Activated naive CD8-positive, alpha-beta T cell treated with anti-CD3 and anti-CD28 coated beads, Interleukin-2, amount 50 U/mL, for 24 hours (primary cell): Measurements from ENCODE around the gene XPC.

Source experiments
- ATAC-seq: fragments of 150-1000 bp; cut with Tn5 transposase; one replicate; pipeline ENCODE4 v1.10.0; 2021
- DNase-seq: peaks from one replicate; pipeline ENCODE4 v3.0.0; 2021
- H3K27ac Mint-ChIP-seq: one replicate; pipeline ENCODE4 v1.8.0; 2021; ENCODE audit warnings: mild to moderate bottlenecking, mixed read lengths
- H3K27me3 Mint-ChIP-seq: one replicate; pipeline ENCODE4 v1.8.0; 2021; ENCODE audit warnings: mixed read lengths
- H3K36me3 Mint-ChIP-seq: one replicate; pipeline ENCODE4 v1.8.0; 2021; ENCODE audit warnings: low read depth, mixed read lengths
- H3K4me1 Mint-ChIP-seq: one replicate; pipeline ENCODE4 v1.8.0; 2021; ENCODE audit warnings: mixed read lengths
- H3K4me3 Mint-ChIP-seq: one replicate; pipeline ENCODE4 v1.8.0; 2021; ENCODE audit warnings: mild to moderate bottlenecking, moderate library complexity, mixed read lengths
- H3K9me3 Mint-ChIP-seq: one replicate; pipeline ENCODE4 v1.8.0; 2021; ENCODE audit warnings: mixed read lengths

The XPC gene

DNA sequence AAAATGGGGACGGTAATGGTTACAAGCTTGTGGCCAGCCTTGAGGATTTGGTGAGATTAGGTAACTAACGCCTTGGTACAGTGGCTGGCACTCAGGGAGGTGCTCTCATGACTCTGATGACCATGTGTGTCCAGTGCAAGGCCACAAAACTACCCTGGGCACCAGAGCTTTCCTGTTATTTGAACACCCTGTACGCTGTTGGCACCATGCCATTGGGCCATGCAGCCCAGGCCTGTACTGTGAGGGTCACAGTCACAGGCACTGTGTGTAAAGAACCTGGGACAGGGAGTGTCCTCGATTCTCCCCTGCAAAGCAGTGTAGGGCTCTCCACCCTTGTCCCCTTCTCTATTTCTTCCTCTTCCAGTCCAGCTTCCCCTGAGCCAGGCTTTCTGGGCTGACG is 47.3 kb downstream of the XPC start:
- H3K4me1 Mint-ChIP-seq = peaks cover 24% of the 10 kb centered on the region
- H3K36me3 Mint-ChIP-seq = peaks cover 49% of the 10 kb centered on the region
- no peak overlapping the region for H3K4me3 Mint-ChIP-seq
- H3K27ac Mint-ChIP-seq = no peak overlapping the region
- ATAC-seq (no peak), DNase-seq (no peak)
- no peaks in the 10 kb centered on the region for H3K27me3 Mint-ChIP-seq
- H3K9me3 Mint-ChIP-seq = no peaks in the 10 kb centered on the region

DNA sequence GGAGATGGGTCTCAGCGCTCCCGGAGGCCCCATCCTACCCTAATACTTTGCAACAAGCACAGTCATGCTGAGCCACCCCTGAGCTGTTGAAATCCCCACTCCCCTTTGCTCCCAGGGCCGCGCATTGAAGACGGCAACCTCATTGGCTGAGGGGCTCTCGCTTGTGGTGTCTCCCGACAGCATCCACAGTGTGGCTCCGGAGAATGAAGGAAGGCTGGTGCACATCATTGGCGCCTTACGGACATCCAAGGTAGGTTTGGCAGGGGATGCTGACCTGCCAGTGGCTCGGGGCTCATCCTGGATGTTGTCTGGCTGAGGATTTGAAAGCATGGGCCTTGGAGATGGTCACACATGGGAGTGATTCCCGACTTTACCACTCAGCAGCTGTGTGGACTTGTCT is 47.7 kb downstream of the XPC start:
- Mint-ChIP-seq H3K27ac (no peak overlapping the region), H3K36me3 (peaks cover 44% of the 10 kb centered on the region)

DNA sequence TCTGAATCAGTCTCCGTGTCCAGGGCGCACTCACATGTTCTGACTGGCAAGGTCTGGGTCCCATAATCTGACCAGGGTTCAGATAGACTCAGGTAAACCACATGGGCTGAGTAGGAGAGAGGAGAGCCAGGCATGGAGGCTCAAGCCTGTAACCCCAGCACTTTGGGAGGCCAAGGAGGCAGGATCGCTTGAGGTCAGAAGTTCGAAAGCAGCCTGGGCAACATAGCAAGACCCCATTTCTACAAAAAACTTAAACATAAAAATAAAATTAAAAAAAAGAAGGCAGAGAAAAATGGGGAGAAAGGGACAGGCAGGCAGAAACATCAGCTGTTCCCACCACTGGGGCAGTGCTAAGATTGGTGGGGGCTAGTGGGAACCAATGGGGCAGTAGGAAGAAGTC is 48.2 kb downstream of the XPC start:
- no peak for DNase-seq
- Mint-ChIP-seq H3K27me3 (no peaks in the 10 kb centered on the region), H3K27ac (no peak overlapping the region), H3K4me1 (peaks cover 29% of the 10 kb centered on the region), H3K4me3 (no peak overlapping the region), H3K36me3 (peaks cover 43% of the 10 kb centered on the region), H3K9me3 (no peaks in the 10 kb centered on the region)
- no peak for ATAC-seq

More for the DNA sequence above, 47.7 kb downstream of the XPC start:
- H3K9me3 Mint-ChIP-seq = no peaks in the 10 kb centered on the region
- H3K27me3 Mint-ChIP-seq = no peaks in the 10 kb centered on the region
- DNase-seq (no peak), ATAC-seq (no peak)
- H3K4me3 Mint-ChIP-seq = no peak overlapping the region
- peaks cover 28% of the 10 kb centered on the region for H3K4me1 Mint-ChIP-seq

DNA sequence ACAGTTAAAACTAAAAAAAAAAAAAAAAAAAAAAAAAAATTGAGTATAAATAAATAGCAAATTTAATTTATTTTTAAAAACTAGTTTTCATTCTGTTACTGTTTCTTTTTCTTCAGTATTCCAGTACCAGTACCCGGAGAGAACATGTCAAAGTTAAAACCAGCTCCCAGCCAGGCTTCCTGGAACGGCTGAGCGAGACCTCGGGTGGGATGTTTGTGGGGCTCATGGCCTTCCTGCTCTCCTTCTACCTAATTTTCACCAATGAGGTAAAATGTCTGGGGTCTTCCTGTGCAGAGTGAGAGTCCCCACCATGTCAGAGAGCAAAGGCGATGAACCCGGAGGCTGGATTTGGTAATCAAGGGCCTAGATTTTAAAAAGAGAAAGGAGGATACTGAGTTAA is 49.1 kb downstream of the XPC start:
- H3K4me3 Mint-ChIP-seq = no peak overlapping the region
- no peak for ATAC-seq
- H3K4me1 Mint-ChIP-seq = peaks cover 31% of the 10 kb centered on the region
- no peak for DNase-seq
- H3K9me3 Mint-ChIP-seq = no peaks in the 10 kb centered on the region
- no peak overlapping the region for H3K27ac Mint-ChIP-seq
- H3K36me3 Mint-ChIP-seq = peaks cover 42% of the 10 kb centered on the region
- H3K27me3 Mint-ChIP-seq = no peaks in the 10 kb centered on the region

- peaks cover 45% of the 10 kb centered on the region for H3K36me3 Mint-ChIP-seq
- H3K27me3 Mint-ChIP-seq = no peaks in the 10 kb centered on the region
- no peak overlapping the region for H3K4me3 Mint-ChIP-seq
- DNase-seq (no peak), ATAC-seq (no peak)
- H3K27ac Mint-ChIP-seq = no peak overlapping the region
- H3K9me3 Mint-ChIP-seq = no peaks in the 10 kb centered on the region
- H3K4me1 Mint-ChIP-seq = peaks cover 32% of the 10 kb centered on the region
Measured at GRCh38 chr3:14128724-14129123, 49.7 kb downstream of the XPC start.

GRCh38 chr3:14127516-14128161 is 50.8 kb downstream of the XPC start:
- Mint-ChIP-seq H3K27me3 (no peaks in the 10 kb centered on the region), H3K9me3 (no peaks in the 10 kb centered on the region), H3K36me3 (peaks cover 48% of the 10 kb centered on the region), H3K4me3 (no peak overlapping the region), H3K4me1 (peaks cover 43% of the 10 kb centered on the region), H3K27ac (no peak overlapping the region)
- no peak for ATAC-seq
- DNase-seq = no peak

DNA sequence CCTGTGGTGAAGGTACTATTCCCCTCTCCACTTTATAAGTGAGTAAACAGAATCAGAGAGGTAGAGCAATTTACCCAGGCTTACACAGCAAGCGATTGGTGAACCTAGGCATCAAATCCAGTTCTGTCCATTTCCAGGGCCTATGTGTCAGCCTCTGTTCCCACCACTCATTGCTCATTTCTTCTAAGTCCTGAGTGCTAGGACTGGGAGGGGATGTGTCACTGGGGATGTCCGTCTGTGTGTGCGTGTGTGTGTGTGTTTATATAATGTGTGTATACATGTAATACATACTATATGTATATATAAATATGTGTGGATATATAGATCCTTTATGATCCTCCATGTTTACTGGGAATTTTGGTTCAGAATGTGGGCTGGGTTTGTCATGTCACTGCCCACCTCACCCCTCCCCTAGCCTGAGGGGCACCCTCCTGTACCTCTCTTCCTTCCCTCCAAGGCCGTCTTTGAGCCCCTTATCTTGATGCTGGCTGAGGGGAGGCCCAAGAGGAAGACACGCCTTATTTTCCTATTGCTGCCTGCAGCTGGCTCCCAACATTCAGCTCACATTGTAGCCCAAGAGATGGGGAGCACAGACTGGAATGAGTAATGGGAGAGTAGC is 51.4 kb downstream of the XPC start:
- H3K9me3 Mint-ChIP-seq = no peaks in the 10 kb centered on the region
- H3K36me3 Mint-ChIP-seq = peaks cover 51% of the 10 kb centered on the region
- ATAC-seq (no peak), DNase-seq (no peak)
- no peak overlapping the region for H3K27ac Mint-ChIP-seq
- H3K4me3 Mint-ChIP-seq = peak overlapping the region; percentile 94
- H3K27me3 Mint-ChIP-seq = no peaks in the 10 kb centered on the region
- peaks cover 50% of the 10 kb centered on the region for H3K4me1 Mint-ChIP-seq

DNA sequence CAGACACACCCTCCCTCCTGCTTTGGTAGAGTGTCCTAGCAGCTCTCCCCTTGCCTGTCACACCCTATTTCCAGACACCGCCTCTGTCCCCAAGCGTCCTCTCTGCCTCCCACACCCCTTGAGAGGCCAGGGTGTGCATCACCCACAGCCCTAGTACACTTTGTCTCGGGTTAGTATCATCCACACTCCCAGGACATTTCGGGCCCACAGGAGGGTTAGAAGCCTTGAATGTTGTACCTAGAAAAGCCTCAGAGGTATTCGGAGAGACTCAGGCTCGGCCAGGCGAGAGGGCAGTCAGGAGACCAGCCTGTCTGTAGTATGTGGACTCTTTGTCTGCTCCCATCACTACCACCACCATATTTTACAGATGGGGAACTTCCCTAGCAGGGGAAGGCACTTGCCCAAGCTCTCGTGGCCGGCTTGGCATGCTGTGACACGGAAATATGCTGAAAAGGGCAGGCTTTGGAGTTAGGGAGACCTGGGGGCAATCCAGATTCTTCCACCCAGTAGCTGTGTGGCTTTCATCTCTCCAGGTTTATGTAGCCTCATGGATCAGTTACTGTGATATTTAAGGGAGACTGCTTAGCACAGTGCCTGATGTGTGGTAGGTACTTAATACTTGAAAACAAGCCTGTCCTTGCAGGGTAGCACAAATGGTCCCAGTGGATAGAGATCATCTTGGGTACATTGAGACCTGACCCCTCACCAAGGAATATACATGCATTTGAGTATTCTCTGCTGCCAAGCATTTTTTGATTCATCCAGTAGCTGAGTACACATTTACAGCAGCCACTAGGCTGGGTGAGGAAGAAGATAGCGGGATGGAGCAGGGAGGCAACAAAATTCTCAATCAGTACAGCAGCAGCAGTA is 52.1 kb downstream of the XPC start:
- Mint-ChIP-seq H3K9me3 (no peaks in the 10 kb centered on the region), H3K36me3 (peaks cover 51% of the 10 kb centered on the region), H3K4me3 (peak overlapping the region; percentile 94), H3K27ac (peak overlapping the region; percentile 93), H3K27me3 (no peaks in the 10 kb centered on the region), H3K4me1 (peaks cover 55% of the 10 kb centered on the region)
- ATAC-seq = no peak
- no peak for DNase-seq

- Mint-ChIP-seq H3K36me3 (peaks cover 53% of the 10 kb centered on the region), H3K4me1 (peaks cover 57% of the 10 kb centered on the region), H3K27me3 (no peaks in the 10 kb centered on the region), H3K4me3 (peak overlapping the region; percentile 94), H3K9me3 (no peaks in the 10 kb centered on the region), H3K27ac (peak overlapping the region; percentile 93)
- ATAC-seq (peak; percentile 62), DNase-seq (peak; percentile 62)
Measured at GRCh38 chr3:14125193-14126016, 53.0 kb downstream of the XPC start.

DNA sequence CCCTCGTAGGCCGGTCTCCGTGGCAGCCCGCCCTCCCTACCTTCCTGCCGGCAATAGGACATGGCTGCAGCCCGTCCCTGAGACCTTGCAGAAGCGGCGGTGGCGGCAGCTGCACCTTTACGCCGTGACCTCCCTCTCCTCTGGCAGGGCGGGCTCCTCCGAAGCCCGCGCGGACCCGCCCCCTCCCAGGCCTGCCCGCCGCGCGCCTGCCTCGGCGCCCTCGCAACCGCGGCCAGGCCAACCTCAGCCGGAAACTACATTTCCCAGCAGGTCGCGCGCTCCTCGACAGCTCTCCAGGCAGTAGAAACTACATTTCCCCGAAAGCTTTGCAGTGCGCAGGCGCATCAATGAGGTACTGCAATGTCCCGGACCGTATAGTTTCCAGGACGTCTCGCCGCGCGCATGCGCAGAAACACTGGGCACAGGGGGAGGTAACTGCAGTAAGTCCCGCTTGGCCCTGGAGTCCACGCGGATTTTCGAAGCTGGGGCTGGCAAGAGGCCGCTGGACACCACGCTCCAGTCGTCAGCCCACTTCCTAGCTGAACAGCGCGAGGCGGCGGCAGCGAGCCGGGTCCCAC is 53.7 kb downstream of the XPC start, which contains the start of the genes CHCHD4 and TMEM43:
Gene CHCHD4, minus strand, starts transcription at position 256 of the 578 bp plus-strand sequence. Its CDS starts 194 bp downstream, at position 62.
Gene TMEM43, plus strand, starts transcription at position 438 of the 578 bp plus-strand sequence. CDS start 142 bp downstream, outside the sequence.
- Mint-ChIP-seq H3K27me3 (no peaks in the 10 kb centered on the region), H3K4me1 (peaks cover 63% of the 10 kb centered on the region), H3K36me3 (peaks cover 55% of the 10 kb centered on the region), H3K4me3 (peak within 1 kb of the TSS; percentile 94), H3K27ac (peak within 1 kb of the TSS; percentile 93), H3K9me3 (no peaks in the 10 kb centered on the region)
- peak; percentile 98 for DNase-seq
- ATAC-seq = peak; percentile 89

DNA sequence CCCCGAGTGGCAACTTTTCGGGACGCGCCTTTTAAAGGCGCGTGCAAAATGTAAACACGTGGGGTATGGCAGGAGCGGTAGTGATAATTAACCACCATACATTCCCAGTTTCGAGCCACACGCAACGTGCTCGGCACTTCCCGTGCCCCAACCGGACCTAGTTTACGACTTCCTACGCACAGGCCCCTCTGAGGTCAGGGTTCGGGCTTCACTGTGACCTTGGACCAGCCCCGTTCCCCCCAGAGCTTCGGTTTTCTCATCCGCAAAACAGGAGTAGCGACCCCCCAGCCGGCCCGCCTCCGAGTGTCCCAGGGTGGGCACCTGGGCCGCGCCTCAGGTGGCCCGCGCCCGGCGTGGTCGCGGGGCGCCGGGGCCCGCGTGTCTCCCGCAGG is 54.2 kb downstream of the XPC start:
- no peaks in the 10 kb centered on the region for H3K9me3 Mint-ChIP-seq
- H3K27me3 Mint-ChIP-seq = no peaks in the 10 kb centered on the region
- H3K36me3 Mint-ChIP-seq = peaks cover 51% of the 10 kb centered on the region
- DNase-seq = peak; percentile 64
- peak; percentile 38 for ATAC-seq
- H3K4me3 Mint-ChIP-seq = peak overlapping the region; percentile 94
- peaks cover 65% of the 10 kb centered on the region for H3K4me1 Mint-ChIP-seq
- H3K27ac Mint-ChIP-seq = peak overlapping the region; percentile 93

GRCh38 chr3:14123308-14124222 is 54.8 kb downstream of the XPC start:
- ATAC-seq = no peak
- H3K9me3 Mint-ChIP-seq = no peaks in the 10 kb centered on the region
- H3K27me3 Mint-ChIP-seq = no peaks in the 10 kb centered on the region
- peaks cover 64% of the 10 kb centered on the region for H3K4me1 Mint-ChIP-seq
- H3K36me3 Mint-ChIP-seq = peaks cover 46% of the 10 kb centered on the region
- peak overlapping the region; percentile 93 for H3K27ac Mint-ChIP-seq
- H3K4me3 Mint-ChIP-seq = peak overlapping the region; percentile 94
- DNase-seq = no peak

- Mint-ChIP-seq H3K9me3 (no peaks in the 10 kb centered on the region), H3K27ac (peak overlapping the region; percentile 67), H3K4me3 (peak overlapping the region; percentile 94), H3K27me3 (no peaks in the 10 kb centered on the region), H3K4me1 (peaks cover 51% of the 10 kb centered on the region), H3K36me3 (peaks cover 39% of the 10 kb centered on the region)
- DNase-seq (no peak), ATAC-seq (no peak)
Measured at GRCh38 chr3:14122301-14122700, 56.1 kb downstream of the XPC start.
